OCI-LY1 (cell line): ENCODE data around the gene DDX3X.

Experiments used
- H2AFZ ChIP-seq: fragments of 200-600 bp; sonication (generic), shearing (Covaris generic); 2 replicates; pipeline ENCODE4 v1.6.0; 2014; ENCODE audit warnings: antibody characterized with exemption, mild to moderate bottlenecking, low read length
- H3F3A ChIP-seq: fragments of 200-600 bp; sonication (generic), shearing (Covaris generic); 2 replicates; pipeline ENCODE4 v1.6.0; 2014; ENCODE audit warnings: mild to moderate bottlenecking, antibody characterized with exemption, low read length, moderate library complexity; ENCODE audit not compliant: insufficient read depth
- H3K27ac ChIP-seq: fragments of 200-600 bp; sonication (generic); 2 replicates; pipeline ENCODE4 v1.5.1; 2014; ENCODE audit warnings: low read length, mixed run types, mild to moderate bottlenecking, low read depth; ENCODE audit not compliant: poor library complexity, severe bottlenecking
- H3K27me3 ChIP-seq: fragments of 200-600 bp; sonication (generic); 2 replicates; pipeline ENCODE4 v1.6.0; 2014; ENCODE audit warnings: antibody characterized with exemption, mild to moderate bottlenecking, low read length, moderate library complexity; ENCODE audit not compliant: insufficient read depth
- H3K36me3 ChIP-seq: fragments of 200-600 bp; sonication (generic); 2 replicates; pipeline ENCODE4 v1.6.1; 2014; ENCODE audit warnings: mild to moderate bottlenecking, antibody characterized with exemption, low read length, moderate library complexity, mixed read lengths; ENCODE audit not compliant: insufficient read depth
- H3K4me1 ChIP-seq: fragments of 200-600 bp; sonication (generic); 2 replicates; pipeline ENCODE4 v1.5.1; 2014; ENCODE audit warnings: mild to moderate bottlenecking, low read length, moderate library complexity; ENCODE audit not compliant: insufficient read depth, severe bottlenecking
- H3K4me2 ChIP-seq: fragments of 200-600 bp; sonication (generic), shearing (Covaris generic); 2 replicates; pipeline ENCODE4 v1.6.1; 2014; ENCODE audit warnings: low read length
- H3K4me3 ChIP-seq: fragments of 200-600 bp; sonication (generic); 2 replicates; pipeline ENCODE4 v1.5.1; 2014; ENCODE audit warnings: low read length, low read depth, mild to moderate bottlenecking, mixed read lengths; ENCODE audit not compliant: poor library complexity, severe bottlenecking
- H3K79me2 ChIP-seq: fragments of 200-600 bp; shearing (Covaris generic); 2 replicates; pipeline ENCODE4 v1.6.1; 2016; ENCODE audit warnings: mixed run types, low read length, mixed read lengths; ENCODE audit not compliant: insufficient read depth
- H3K9ac ChIP-seq: fragments of 200-600 bp; sonication (generic), shearing (Covaris generic); 2 replicates; pipeline ENCODE4 v1.6.1; 2014; ENCODE audit warnings: mild to moderate bottlenecking, low read length, mixed read lengths
- H3K9me2 ChIP-seq: fragments of 200-600 bp; sonication (generic), shearing (Covaris generic); 2 replicates; pipeline ENCODE4 v1.6.1; 2014; ENCODE audit warnings: low read depth, mild to moderate bottlenecking, low read length, mixed read lengths
- H3K9me3 ChIP-seq: fragments of 200-600 bp; shearing (Covaris generic); 2 replicates; pipeline ENCODE4 v1.6.1; 2014; ENCODE audit warnings: low read length, mixed read lengths
- H4K20me1 ChIP-seq: fragments of 200-600 bp; sonication (generic), shearing (Covaris generic); 2 replicates; pipeline ENCODE4 v1.6.0; 2016; ENCODE audit warnings: mild to moderate bottlenecking, low read length; ENCODE audit not compliant: insufficient read depth
- EZH2 ChIP-seq: fragments of 200-600 bp; sonication (generic), shearing (Covaris generic); IDR thresholded peaks from 2 replicates; pipeline ENCODE4 v1.8.0; 2017; ENCODE audit warnings: borderline replicate concordance, mixed run types, mild to moderate bottlenecking, antibody characterized with exemption, low read length, moderate library complexity, mixed read lengths
- TF ChIP-seq, protein P1 (sequence below): fragments of 200-600 bp; sonication (generic), shearing (Covaris generic); IDR thresholded peaks from 2 replicates; pipeline ENCODE4 v1.5.1; 2017; ENCODE audit warnings: mild to moderate bottlenecking, antibody characterized with exemption, low read length, moderate library complexity, mixed read lengths

DDX3X gene

DNA sequence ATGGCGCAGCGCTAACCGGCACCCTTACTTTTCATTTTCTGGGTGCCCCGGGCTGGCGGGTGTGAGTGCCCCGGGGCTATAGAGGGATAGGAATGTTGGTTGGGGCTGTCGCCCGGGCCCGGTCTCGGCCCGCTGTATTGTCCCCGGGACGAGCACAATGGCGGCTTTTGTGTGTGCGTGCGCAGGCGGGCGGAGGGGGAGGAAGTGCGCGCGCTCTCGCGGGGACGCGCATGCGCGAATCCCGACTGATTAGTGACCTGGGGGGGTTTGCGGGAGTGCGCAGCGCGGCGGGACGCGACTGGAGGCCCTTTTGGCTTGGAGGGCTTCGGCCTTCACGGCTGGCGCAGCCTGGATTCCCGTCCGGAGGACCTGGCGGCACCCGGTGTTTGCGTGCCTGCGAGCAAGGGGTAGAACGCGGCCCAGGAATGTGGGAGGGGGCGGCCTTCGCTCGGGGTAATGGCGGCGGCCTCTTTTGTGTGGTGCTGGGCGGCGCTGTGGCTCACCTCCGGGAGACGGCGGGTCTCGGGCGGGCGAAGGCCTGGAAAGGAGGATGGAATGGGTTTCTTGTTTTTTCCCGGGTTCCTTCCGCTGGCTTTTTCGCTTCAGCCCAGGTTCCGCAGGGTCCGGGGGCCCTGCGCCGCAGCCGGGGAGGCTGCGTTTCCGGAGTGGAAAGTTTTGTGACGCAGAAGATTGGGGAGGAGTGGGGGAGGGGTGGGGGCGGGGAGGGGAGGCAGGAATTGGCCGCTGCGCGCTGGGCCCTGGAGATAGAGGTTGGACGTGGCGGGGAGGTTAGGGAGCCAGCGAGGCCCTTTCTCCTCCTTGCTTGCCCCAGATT, 618 bp downstream of the DDX3X start:
- no peak for TF ChIP-seq EZH2
- TF ChIP-seq, protein P1, sequence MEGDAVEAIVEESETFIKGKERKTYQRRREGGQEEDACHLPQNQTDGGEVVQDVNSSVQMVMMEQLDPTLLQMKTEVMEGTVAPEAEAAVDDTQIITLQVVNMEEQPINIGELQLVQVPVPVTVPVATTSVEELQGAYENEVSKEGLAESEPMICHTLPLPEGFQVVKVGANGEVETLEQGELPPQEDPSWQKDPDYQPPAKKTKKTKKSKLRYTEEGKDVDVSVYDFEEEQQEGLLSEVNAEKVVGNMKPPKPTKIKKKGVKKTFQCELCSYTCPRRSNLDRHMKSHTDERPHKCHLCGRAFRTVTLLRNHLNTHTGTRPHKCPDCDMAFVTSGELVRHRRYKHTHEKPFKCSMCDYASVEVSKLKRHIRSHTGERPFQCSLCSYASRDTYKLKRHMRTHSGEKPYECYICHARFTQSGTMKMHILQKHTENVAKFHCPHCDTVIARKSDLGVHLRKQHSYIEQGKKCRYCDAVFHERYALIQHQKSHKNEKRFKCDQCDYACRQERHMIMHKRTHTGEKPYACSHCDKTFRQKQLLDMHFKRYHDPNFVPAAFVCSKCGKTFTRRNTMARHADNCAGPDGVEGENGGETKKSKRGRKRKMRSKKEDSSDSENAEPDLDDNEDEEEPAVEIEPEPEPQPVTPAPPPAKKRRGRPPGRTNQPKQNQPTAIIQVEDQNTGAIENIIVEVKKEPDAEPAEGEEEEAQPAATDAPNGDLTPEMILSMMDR: no peak
- no peaks in the 10 kb centered on the region for H4K20me1 ChIP-seq
- H3K36me3 ChIP-seq: peaks cover 50% of the 10 kb centered on the region
- peak overlapping the region; percentile 95 for H3K4me2 ChIP-seq
- no peaks in the 10 kb centered on the region for H3K9me3 ChIP-seq
- no peak overlapping the region for H2AFZ ChIP-seq
- no peaks in the 10 kb centered on the region; the same call in 1 of the 2 replicates for H3F3A ChIP-seq
- peak overlapping the region; percentile 100 for H3K9ac ChIP-seq
- peak overlapping the region; percentile 100 for H3K4me3 ChIP-seq
- no peaks in the 10 kb centered on the region for H3K9me2 ChIP-seq
- H3K79me2 ChIP-seq: peaks cover 56% of the 10 kb centered on the region
- no peaks in the 10 kb centered on the region for H3K27me3 ChIP-seq
- H3K27ac ChIP-seq: peak overlapping the region; percentile 97
- peaks cover 55% of the 10 kb centered on the region for H3K4me1 ChIP-seq

DNA sequence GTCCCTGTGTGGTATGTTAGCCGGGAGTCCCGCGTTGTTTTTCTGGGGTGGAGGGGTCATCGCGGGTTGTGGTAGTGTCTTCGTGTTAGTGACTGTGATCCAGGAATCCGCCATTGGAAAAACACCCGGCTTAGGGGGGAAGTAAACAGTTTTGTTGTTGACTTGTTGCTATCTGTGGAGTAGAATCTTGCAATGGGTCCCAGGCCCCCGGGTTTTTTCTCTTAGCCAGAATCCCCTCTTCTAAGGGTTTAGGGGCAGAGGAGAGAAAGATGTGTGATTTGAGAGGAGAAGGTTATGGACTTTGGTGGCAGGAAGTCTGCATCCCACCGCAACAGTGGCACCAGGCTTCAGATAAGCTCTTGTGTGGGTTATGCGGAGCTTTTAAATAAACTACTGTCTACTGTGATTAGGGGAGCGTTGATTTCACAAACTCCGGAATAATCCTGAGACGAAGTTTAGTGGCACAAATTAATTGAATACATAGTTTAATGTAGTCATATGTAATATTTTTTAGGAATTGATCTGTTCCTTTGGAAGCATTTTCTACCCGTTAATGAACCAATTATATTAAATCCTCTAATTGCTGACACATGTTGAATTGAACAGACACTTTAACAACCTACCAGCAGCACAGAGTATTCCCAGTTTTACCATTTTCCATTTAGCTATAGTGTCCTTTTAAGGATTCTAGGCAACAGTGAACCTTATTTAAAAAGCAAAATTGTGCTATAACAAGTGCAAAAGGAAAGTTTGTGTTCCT, 1.4 kb downstream of the DDX3X start:
- H2AFZ ChIP-seq: no peak overlapping the region
- no peaks in the 10 kb centered on the region for H3K9me2 ChIP-seq
- H3K9me3 ChIP-seq: no peaks in the 10 kb centered on the region
- no peaks in the 10 kb centered on the region for H3K27me3 ChIP-seq
- H3K9ac ChIP-seq: peak overlapping the region; percentile 100
- peak overlapping the region; percentile 100 for H3K4me3 ChIP-seq
- no peaks in the 10 kb centered on the region for H4K20me1 ChIP-seq
- no peaks in the 10 kb centered on the region; the same call in 1 of the 2 replicates for H3F3A ChIP-seq
- H3K27ac ChIP-seq: peak overlapping the region; percentile 37
- TF ChIP-seq EZH2: no peak
- TF ChIP-seq, protein P1: no peak
- H3K4me2 ChIP-seq: peak overlapping the region; percentile 95
- H3K36me3 ChIP-seq: peaks cover 58% of the 10 kb centered on the region
- H3K4me1 ChIP-seq: peaks cover 50% of the 10 kb centered on the region
- H3K79me2 ChIP-seq: peaks cover 61% of the 10 kb centered on the region

DNA sequence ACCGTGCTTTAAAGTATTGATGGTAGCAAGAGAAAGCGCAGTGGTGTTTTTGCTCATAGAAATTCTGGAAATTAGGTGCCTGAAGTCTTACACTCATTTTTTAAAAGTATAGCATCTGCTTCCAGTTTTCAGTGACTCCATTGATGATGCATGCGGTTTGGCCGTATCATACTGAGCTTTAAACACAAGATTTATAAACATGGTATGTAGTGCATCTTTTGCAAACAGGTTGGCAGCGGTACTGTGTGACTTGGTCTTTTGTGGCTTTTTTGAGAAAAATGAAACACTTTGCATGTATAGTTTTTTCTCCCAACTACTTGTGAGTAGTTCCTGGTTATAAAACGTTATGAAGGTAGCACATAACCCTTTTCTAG, 2.0 kb downstream of the DDX3X start:
- Histone ChIP-seq H3K9ac (peak overlapping the region; percentile 100), H3F3A (no peaks in the 10 kb centered on the region; the same call in 1 of the 2 replicates), H3K79me2 (peaks cover 65% of the 10 kb centered on the region), H3K4me3 (peak overlapping the region; percentile 100), H3K36me3 (peaks cover 63% of the 10 kb centered on the region), H3K27ac (no peak overlapping the region), H3K9me2 (no peaks in the 10 kb centered on the region), H3K27me3 (no peaks in the 10 kb centered on the region), H3K9me3 (no peaks in the 10 kb centered on the region), H3K4me2 (peak overlapping the region; percentile 95), H2AFZ (no peak overlapping the region), H4K20me1 (no peaks in the 10 kb centered on the region), H3K4me1 (peaks cover 44% of the 10 kb centered on the region)
- TF ChIP-seq, protein P1: no peak
- no peak for TF ChIP-seq EZH2
